GM18511 (cell line): ENCODE measurements around the gene KATNIP.

Source experiments
- ATAC-seq: cut with Tn5 transposase; IDR thresholded peaks from one replicate; pipeline ENCODE4 v1.9.1; 2021; ENCODE audit warnings: mild to moderate bottlenecking, moderate library complexity; ENCODE audit not compliant: unreplicated experiment

Gene KATNIP

GRCh38 chr16:27579087-27579980, 29.4 kb downstream of the KATNIP start:
- ATAC-seq, result no peak

DNA sequence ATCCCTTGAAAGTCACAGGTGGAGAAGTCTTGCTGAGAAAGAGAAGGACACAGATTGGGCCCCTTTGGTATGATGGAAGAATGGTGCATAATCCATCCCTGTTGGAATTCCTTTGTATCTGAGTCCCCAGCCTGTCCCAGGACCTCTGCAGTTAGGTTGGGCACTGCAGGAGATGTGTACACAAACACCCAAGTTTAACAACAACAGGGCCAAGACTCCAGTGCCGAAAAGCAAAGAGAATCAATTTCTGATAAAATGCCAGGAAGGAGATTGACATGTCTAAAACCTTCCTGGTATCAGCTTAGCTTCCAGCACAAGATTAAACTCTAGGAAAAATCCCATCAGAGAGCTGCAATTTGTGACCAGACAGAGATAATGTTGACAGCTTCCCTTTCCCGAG, 32.9 kb downstream of the KATNIP start:
- ATAC-seq, result no peak

DNA sequence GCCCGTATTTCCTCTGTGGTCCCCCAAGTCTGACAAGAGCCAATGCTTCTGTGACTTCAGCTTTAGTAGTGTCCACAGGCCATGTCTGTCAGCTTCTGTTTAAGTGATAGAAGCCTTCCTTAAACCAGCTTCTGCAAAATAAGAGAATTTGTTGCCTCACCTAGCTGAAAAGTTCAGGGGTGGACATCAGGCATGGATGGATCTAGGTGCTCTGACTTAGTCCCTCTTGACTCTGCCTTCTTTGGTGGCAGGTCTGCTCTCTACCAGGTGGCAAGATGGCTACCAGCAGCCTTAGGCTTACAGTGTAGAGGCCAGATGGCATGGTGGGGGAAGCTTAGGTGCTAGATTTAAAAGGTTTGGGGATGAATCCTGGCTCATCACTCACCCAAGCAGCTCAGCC, 33.7 kb downstream of the KATNIP start:
- no peak for ATAC-seq

GRCh38 chr16:27585200-27585599, 35.3 kb downstream of the KATNIP start:
- ATAC-seq, result no peak

GRCh38 chr16:27586711-27587110, 36.8 kb downstream of the KATNIP start:
- no peak for ATAC-seq

DNA sequence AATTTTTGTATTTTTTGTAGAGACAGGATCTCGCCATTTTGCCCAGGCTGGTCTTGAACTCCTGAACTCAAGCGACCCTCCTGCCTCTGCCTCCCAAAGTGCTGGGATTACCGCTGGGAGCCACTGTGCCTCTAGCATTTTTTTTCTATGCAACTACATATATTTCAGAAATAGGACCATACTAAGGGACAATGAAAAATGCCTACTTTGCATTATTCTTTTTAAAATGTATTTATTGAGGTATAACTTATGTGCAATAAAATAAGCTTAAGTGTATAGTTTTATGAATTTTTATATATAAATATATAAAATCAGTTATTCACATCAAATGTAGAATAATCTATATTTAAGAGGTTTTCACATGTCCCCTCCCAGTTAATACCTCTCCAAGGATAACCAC, 38.1 kb downstream of the KATNIP start:
- no peak for ATAC-seq

DNA sequence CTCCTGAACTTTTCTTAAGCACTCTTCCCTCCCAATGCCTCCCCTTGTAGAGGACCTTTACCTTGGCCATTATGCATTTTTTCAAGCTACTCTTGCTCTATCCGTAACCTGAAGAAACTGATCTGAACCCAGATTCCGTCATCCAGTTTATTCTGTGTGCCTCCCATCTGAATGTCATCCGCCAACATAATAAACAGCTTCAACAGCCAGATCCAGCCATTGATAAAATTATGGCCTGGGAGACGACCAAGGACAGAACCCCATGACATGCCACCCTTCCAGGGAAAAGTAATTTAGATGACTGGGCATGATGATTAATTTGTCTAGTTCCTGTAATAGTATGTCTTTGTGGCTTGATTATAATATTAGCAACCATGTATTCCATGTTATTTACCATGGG, 41.9 kb downstream of the KATNIP start:
- no peak for ATAC-seq

DNA sequence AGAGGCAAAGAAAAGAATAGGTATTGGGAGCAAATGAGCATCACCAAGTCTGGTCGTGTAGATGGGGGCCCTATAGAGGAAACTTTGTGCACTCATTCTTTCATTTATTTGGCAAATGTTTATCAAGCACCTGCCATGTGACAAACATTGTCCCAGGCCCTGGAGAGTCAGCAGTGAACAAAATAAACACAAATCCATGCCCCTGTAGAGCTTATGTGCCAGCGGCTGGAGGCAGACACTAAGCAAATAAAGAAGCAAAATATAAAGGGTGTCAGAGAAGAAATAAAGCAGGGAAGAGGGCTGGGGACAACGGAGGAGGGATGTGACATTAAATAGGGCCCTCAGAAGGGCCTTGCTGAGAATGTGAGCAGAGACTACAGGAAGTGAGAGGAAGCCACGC, 45.5 kb downstream of the KATNIP start:
- no peak for ATAC-seq

- ATAC-seq, result no peak
Observed at GRCh38 chr16:27595993-27596392, 46.0 kb downstream of the KATNIP start.

- no peak for ATAC-seq
Observed at GRCh38 chr16:27596411-27596810, 46.5 kb downstream of the KATNIP start.

- ATAC-seq, result no peak
Observed at GRCh38 chr16:27597361-27597760, 47.4 kb downstream of the KATNIP start.

DNA sequence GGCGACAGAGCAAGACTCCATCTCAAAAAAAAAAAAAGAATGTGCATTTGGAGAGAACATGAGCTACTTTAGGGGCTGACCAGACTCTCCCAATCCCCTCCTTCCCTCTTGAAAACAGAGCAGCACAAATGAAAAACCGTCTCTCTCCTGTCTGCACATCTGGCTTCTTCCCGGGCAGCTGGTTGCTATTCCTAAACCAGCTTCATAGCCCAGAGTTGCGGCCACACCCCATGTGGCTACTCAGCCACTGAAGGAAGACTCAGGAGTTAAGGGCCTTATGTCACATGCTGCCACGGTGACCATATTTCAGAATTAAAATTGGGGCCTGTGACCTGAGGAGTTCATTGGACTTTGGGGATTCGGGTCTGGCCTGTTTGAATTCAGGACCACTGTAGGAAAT, 48.3 kb downstream of the KATNIP start:
- ATAC-seq, result no peak

- ATAC-seq, result no peak
Observed at GRCh38 chr16:27598931-27599565, 49.1 kb downstream of the KATNIP start.

DNA sequence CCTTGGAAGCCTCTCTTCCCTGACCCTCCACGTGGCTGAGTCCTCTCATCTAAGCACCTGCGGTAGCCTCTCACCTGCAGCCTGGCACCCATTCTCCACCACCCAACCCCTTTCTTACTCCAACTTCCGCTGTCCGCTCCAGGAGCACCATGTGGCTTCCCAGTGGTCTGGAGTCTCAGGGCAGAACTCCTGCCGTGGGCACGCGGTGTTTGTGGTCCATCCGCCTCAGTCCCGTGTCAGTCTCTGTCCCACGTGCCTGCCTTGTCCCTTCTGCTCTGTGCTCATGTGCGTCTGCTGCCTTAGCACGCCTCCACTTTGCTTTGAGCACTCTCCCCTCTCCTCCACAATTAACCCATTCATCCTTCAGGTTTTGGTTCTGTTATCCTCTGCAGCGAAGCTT, 49.7 kb downstream of the KATNIP start:
- ATAC-seq, result no peak
